ENCODE data around the gene KDF1.

The KDF1 gene

DNA sequence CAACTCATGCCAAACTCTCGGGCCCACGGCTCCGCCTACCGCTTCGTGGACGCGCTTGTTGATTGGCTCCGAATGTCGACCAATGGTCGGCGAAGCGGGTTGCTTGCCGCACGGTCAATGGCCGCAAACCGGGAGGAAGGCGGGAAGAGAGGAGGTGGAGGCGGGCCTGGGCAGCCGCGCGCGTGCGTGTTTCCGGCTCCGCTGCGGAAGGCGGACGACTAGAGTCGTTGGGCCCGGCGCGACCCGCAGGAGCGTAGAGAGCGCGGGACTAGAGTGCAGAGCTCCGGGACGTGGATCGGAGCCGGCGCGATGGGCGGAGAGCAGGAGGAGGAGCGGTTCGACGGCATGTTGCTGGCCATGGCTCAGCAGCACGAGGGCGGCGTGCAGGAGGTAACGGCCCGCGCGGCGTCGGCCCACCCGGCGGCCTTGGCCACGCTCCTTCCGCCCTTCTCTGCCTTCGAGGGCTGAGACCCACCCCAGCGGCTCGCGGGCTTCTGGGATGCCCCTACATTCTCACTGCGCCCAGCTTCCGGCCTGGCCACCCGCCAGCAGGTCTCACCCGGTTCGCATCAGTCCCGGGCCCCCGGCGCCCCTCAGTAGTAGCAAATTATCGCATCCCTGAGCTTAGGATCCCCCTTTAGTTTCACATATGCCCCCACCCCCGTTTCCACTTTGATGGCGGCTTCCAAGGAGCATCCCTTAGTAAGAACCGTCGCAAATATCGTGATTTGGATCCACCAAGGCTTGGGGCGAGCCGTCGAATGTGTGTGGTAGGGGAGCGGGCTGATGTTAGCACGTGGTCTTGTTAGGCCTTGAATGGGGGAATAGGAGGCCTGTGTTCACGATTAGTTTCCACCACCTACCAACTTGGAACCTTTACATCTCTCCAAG lies 38.5 kb downstream of the KDF1 start, which contains the start of gene NUDC:
NUDC (plus strand) TSS at position 204 of the 891 bp plus-strand sequence; CDS start at position 310, 106 bp downstream.
- in situ Hi-C loops (cut with MboI; ENCODE audit: low sequenced_read_pairs), result no loop called here

DNA sequence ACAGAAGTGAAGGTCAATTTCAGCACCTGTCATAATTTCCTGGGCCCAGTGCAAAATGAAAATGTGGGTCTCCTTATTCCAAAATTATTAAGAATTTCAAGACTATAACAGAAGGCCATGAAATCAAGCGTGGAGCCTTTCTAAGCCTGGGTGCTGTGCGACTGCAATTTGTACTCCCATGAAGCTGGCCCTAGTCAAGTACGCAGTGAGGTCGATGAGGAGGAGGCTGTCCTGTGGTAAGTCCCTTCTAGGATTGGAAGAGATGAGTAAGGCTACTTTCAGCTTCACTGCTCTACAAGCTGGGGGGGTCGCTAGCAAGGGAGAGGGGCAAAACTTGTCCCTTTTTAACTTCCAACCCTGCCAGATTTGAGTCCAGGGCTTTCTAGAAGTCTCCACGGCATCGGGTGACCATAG lies 39.1 kb downstream of the KDF1 start:
- in situ Hi-C loops (cut with MboI; ENCODE audit: low sequenced_read_pairs), result no loop called here

DNA sequence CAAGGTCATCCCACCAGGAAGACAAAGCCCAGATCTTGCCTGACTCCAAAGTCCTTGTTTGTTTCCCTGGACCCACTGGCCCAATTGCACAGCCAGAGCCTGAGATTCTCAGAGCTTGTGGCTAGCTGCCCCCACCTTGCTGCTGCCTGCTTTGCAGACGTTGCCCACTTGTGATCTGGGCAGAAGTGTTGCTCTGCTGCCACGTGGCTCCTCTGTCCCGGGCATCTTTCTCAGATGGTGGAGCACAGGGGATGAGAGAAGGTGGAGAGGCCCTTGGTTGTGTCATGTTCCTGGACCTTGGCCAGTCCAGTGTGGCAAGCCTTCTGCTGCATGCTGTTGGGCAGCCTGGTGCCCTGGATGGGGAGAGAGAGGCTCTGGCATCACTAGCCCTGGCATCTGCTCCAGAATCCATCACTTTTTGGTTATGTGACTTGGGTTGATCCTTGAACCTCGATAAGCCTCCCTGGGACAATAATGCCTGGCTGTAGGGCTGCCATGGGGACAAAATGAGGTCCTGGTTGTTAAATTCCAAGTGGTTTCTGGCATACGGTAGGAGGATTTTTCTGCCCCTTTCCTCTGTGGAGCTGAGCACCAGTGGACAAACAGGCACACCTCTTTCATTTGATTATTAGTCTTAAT lies 44.9 kb downstream of the KDF1 start:
- in situ Hi-C loops (cut with MboI; ENCODE audit: low sequenced_read_pairs), result no loop called here

DNA sequence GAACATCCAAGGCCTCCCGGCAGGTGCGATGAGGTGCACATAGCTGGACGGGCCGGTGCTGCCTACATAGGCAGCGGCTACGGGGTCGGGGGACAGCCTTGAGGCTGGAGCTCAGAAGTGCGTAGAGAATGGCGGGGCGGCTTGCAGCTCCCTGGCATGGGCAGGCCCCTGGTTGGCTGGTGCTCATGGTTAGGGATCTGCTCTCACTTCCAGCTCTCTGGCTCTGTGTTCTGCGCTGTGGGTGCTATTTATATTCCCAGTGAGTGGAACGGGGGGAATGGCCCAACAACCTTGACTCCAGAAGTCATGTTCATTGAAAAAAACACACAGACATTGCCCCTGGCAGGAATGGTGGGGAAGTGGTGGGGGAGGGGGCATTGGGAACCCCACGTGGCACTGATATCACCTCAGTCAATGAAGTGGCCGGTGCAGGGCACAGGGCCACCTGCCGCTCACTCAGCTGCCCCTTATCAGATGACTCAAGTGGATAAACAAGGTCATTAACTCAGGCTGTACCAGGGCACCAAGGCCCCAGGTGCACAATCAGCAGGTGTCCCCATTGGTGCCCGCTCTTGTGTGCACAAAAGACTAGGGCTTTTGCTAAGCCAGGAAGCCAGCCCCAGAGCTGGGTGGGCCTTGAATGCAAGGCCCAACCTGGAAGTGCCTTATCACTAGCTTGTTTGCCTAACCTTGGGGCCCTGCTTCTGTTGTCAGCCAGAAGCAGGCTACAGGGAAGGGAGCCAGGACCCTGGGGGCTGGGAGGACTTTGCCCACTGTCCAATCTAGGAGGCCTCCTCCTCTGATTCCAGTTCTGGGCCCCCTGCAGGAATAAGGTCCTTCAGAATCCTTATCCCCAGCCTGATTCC lies 46.3 kb downstream of the KDF1 start, which contains the start of gene NR0B2:
NR0B2 (minus strand) TSS at position 222 of the 866 bp plus-strand sequence; CDS start at position 187, 35 bp downstream.
- in situ Hi-C loops (cut with MboI; ENCODE audit: low sequenced_read_pairs), result no loop called here

DNA sequence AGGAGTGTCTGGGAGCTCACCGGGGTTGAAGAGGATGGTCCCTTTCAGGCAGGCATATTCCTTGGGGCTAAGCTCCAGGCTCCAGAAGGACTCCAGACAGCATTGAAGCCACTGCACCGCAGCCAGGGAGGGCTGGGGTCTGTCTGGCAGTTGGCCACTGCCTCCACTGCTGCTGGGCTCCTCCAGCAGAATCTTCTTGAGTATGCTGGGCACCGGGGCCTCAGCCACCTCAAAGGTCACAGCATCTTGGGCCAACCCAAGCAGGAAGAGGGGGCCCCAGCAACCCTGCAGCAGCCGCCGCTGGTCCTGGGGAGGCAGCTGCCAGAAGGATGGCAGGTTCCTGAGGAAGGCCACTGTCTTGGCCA lies 46.9 kb downstream of the KDF1 start:
- in situ Hi-C loops (cut with MboI; ENCODE audit: low sequenced_read_pairs), result no loop called here

DNA sequence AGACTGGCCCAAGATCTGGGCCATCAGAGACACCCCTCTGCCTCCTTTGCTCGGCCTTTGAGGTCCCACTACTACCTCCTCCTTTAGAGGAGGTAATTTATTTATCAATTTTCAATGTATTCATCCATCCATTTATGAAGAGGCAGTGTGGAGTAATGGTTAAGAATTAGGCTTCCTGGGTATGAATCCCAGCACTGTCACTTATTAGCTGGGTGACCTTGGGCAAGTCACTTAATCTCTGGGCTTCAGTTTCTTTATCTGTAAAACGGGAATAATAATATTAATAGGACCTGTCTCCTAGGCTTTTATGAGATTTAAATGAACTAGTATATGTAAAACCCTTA lies 48.1 kb downstream of the KDF1 start:
- in situ Hi-C loops (cut with MboI; ENCODE audit: low sequenced_read_pairs), result no loop called here

DNA sequence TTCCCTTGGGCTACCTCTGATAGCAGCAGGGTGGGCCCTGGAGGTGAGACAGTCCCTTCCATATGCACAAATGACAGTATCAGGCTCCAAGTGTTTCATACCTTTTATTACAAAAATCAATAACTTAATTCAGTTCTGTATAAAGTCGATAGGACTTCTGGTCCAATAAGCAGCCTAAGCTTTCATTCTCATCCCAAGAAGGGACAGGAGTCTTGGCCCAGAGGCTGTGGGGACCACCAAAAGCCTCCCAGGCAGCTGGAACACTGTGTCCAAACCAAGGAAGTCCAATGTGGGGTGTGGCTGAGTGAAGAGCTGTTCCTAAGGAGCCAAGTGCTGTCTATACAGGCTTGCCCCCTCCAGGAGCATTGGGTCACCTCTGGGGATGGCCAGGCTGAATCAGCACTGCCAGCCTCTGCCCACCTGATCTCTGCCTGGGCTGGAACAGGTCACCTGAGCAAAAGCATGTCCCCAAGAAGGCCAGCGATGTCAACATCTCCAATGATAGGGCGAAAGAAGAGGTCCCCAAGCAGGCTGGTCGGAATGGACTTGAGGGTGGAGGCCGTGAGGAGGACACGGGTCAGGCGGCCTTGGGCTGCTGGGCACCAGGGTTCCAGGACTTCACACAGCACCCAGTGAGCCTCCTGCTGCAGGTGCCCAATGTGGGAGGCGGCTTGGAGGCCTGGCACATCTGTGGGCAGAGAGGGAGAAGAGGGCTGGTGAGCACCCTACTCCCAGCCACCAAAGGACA lies 48.7 kb downstream of the KDF1 start:
- in situ Hi-C loops (cut with MboI; ENCODE audit: low sequenced_read_pairs), result no loop called here

DNA sequence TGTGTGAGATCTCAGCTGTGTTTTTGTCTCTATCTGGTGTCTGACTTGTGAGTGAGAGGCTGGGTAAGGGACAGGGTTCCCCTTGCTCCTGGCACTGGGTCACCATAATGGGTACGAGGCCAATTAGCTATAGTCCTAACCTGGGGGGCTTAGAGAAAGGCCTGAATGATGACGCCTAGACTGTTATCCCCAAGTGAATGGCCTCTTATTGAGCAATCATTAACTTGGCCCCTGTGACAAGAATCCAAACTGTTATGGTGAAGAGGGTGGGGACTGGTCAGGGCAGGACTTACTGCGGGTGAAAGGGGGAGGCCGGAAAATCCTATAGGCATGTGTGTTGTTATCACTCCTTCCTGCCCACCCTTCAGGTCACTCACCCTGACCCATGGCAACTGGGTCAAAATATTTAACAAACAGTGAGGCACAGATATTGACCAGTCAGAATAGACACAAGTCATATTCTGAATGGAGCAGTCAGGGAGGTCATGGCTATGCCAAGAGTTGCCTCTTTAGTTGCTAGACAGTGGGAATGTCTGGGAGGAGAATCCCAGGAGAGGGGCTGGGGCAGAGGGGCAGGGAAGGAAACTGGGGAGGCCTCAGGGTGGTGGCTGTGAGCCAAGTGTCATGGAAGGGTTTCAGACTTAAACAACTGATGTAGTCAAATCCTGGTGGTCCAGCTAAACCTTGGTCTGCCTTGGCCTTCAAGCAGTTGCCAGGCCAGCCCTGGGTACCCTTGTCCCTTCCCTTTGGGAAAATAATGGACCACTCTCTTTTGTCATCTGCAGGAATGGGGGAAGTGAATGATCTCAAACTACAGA lies 49.7 kb downstream of the KDF1 start:
- in situ Hi-C loops (cut with MboI; ENCODE audit: low sequenced_read_pairs), result no loop called here

DNA sequence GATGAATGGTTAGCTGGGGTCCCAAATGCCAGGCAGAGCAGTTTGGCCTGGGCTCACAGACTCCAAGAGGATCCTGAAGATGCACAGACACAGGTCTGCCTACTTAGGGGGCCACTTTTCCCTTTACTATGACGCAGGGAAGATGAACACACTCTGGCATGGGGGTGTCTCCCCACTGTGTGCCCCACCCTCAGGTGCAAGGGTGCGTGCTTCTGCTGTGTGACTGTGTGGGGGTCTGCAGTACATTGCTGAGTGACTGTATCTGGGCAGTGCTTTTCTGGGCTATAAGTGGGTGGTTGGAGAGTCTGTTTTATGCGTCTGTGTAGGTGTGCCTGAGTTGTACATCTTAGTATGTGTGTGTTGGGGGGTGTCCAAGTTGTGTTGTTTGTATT lies 50.3 kb downstream of the KDF1 start:
- in situ Hi-C loops (cut with MboI; ENCODE audit: low sequenced_read_pairs), result no loop called here

DNA sequence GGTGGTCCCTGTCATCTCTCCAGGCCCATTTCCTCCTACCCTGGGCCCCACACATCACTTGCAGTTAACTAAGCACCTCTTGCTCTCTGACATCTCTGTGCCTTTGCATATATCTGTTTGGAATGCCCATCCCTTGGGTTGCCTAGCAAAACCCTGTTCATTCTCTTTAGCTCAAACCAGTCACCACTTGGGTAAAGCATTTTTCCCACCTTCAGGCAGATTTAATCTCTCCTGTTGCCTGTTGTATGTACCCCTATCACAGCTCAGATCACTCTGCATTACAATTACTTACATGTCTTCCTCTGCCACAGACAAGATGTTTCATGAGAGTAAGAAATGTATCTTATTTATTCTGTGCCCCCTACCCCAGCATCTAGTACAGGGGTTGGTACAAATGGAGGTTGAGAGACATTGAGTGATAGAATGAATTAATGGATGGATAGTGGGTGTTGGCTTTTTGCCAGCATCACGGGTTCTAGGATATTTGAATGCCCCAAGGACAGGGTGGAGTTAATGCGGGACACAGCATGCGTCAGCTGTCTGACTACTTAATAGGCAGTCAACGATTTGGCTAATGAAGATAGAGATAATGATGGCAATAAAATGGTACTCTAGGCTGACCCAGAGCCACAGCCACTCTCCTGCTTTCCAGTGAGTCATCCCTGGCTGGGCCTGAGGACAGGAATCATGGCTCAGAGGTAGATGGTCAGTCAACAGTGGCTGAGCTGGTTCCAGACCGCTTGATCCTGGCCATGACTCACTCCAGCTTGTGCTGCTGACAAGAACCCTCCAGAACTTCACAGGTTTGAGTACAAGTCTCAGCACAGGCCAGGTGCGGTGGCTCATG lies 53.0 kb downstream of the KDF1 start:
- in situ Hi-C loops (cut with MboI; ENCODE audit: low sequenced_read_pairs), result no loop called here

DNA sequence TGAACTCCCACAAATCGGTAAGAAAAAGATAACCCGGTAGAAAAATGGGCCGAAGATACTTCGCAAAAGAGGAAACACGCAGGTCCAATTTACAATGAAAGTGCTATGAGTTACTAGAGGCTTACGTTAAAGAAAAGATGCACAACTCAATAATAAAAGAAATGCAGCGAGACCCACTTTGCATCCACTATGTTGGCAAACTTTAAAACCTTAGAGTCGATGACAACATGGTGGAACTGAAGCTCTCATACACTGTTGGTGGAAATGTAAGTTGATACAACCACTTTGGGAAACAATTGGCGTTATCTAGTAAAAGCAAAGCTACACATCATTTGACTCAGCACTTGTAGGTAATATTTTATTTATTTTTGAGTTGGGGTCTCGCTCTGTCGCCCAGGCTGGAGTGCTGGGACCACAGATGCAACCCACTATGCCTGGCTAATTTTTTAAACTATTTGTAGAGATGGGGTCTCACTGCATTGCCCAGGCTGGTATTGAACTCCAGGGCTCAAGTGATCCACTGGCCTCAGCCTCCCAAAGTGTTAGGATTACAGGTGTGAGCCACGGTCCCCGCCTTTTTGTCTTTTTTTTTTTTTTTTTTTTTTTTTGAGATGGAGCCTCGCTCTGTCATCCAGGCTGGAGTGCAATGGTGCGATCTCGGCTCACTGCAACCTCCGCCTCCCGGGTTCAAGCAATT lies 59.3 kb downstream of the KDF1 start:
- in situ Hi-C loops (cut with MboI; ENCODE audit: low sequenced_read_pairs), result no loop called here

DNA sequence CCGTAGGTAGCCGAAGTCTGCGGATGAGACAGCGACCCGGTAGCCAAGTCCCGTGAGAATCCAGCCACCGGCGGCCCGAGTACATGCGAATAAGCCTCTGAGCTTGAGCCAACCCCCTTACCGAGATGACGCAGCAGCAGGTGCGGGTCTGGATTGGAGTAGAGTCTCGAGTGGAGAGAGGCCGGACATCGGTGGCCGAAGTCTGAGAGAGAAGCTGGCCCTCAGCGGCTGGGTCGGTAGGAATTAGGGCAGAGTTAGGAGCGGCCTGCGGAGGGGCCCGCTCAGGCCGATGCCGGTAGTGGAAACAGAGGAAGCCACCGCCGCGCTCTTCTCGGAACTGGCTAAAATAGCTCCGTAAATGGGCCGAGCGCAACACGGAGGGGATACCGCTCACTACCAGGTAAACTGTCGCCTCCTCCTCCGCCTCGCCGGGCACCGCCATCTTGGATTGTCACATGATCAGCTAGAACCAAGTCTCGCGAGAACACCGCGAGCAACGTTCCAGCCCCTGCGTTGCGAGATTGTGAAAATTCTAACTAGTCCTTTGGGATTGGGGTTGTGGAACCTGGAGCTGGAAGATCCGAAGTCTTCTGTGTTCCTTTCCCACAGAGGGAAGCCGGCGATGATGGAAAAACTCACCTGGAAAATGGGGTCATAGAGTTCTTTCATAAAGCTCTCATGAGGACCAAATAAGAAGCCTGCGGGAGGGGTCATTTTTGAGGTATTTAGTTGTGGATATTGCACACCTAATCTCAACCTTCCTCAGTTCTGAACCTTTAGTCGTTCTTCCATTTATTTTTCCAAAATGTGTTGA lies 60.1 kb downstream of the KDF1 start, which contains the start of gene GPATCH3:
GPATCH3 (minus strand) TSS at position 467 of the 814 bp plus-strand sequence; CDS start at position 442, 25 bp downstream.
- in situ Hi-C loops (cut with MboI; ENCODE audit: low sequenced_read_pairs), result no loop called here

Data from HL-60/S4 (cell line).